Loucy (cell line): Measurements from ENCODE around the gene DKK3.

ENCODE experiments used
- H2AFZ ChIP-seq: fragments of 200-600 bp; sonication (generic); 2 replicates; pipeline ENCODE4 v1.6.0; 2016; ENCODE audit warnings: antibody characterized with exemption, mild to moderate bottlenecking, low read length, moderate library complexity
- H3F3A ChIP-seq: fragments of 200-600 bp; 2 replicates; pipeline ENCODE4 v1.6.0; 2016; ENCODE audit warnings: antibody characterized with exemption, low read depth, mild to moderate bottlenecking
- H3K27me3 ChIP-seq: fragments of 200-600 bp; sonication (generic); 2 replicates; pipeline ENCODE4 v1.6.1; 2014; ENCODE audit warnings: low read length, mild to moderate bottlenecking; ENCODE audit not compliant: insufficient read depth, poor library complexity, severe bottlenecking
- H3K36me3 ChIP-seq: fragments of 200-600 bp; sonication (generic); 2 replicates; pipeline ENCODE4 v1.6.1; 2016; ENCODE audit warnings: low read length; ENCODE audit not compliant: insufficient read depth
- H3K4me1 ChIP-seq: fragments of 200-600 bp; sonication (generic); 2 replicates; pipeline ENCODE4 v1.5.1; 2014; ENCODE audit warnings: low read length, mild to moderate bottlenecking; ENCODE audit not compliant: insufficient read depth, poor library complexity, severe bottlenecking
- H3K4me2 ChIP-seq: fragments of 200-600 bp; sonication (generic); 2 replicates; pipeline ENCODE4 v1.6.0; 2014; ENCODE audit warnings: antibody characterized with exemption, low read length, low read depth, mild to moderate bottlenecking; ENCODE audit not compliant: poor library complexity, severe bottlenecking
- H3K4me3 ChIP-seq: fragments of 200-600 bp; sonication (generic); 2 replicates; pipeline ENCODE4 v1.5.1; 2014; ENCODE audit warnings: low read length, mild to moderate bottlenecking, mixed read lengths; ENCODE audit not compliant: poor library complexity, severe bottlenecking
- H3K79me2 ChIP-seq: fragments of 200-600 bp; sonication (generic); 2 replicates; pipeline ENCODE4 v1.6.1; 2014; ENCODE audit warnings: low read length; ENCODE audit not compliant: insufficient read depth
- H3K9ac ChIP-seq: fragments of 200-600 bp; sonication (generic); 2 replicates; pipeline ENCODE4 v1.6.0; 2014; ENCODE audit warnings: mild to moderate bottlenecking, low read depth, low read length, moderate library complexity; ENCODE audit not compliant: poor library complexity, severe bottlenecking
- H3K9me2 ChIP-seq: fragments of 200-600 bp; sonication (generic); replicated peaks from 2 replicates; pipeline ENCODE4 v1.6.1; 2016; ENCODE audit warnings: low read depth, low read length, mixed read lengths
- H3K9me3 ChIP-seq: fragments of 200-600 bp; sonication (generic); 2 replicates; pipeline ENCODE4 v1.6.1; 2014; ENCODE audit warnings: mild to moderate bottlenecking, antibody characterized with exemption, low read length, low read depth; ENCODE audit not compliant: insufficient read depth
- H4K20me1 ChIP-seq: fragments of 200-600 bp; sonication (generic); 2 replicates; pipeline ENCODE4 v1.6.0; 2014; ENCODE audit warnings: antibody characterized with exemption, low read length, mild to moderate bottlenecking; ENCODE audit not compliant: insufficient read depth, poor library complexity, severe bottlenecking
- CTCF ChIP-seq: fragments of 200-600 bp; sonication (generic); conservative IDR thresholded peaks from 2 replicates; pipeline ENCODE4 v1.5.1; 2014; ENCODE audit warnings: mild to moderate bottlenecking, antibody characterized with exemption, low read length
- EZH2phosphoT487 ChIP-seq: fragments of 200-600 bp; IDR thresholded peaks from 2 replicates; pipeline ENCODE4 v1.6.1; 2018; ENCODE audit warnings: antibody characterized with exemption, mild to moderate bottlenecking, moderate library complexity, borderline replicate concordance

Gene DKK3

GRCh38 chr11:11937433-11937832, 71.0 kb downstream of the DKK3 start:
- Histone ChIP-seq H3K4me2 (no peak overlapping the region), H3K9me2 (no peaks in the 10 kb centered on the region), H4K20me1 (no peaks in the 10 kb centered on the region), H3K4me1 (no peaks in the 10 kb centered on the region), H3K9me3 (no peaks in the 10 kb centered on the region), H3F3A (no peaks in the 10 kb centered on the region), H3K27me3 (no peaks in the 10 kb centered on the region), H3K36me3 (peaks cover 69% of the 10 kb centered on the region; the same call in 1 of the 2 replicates), H3K9ac (no peak overlapping the region), H2AFZ (no peak overlapping the region), H3K79me2 (no peaks in the 10 kb centered on the region), H3K4me3 (no peak overlapping the region)
- TF ChIP-seq EZH2phosphoT487: no peak
- no peak for TF ChIP-seq CTCF

- no peaks in the 10 kb centered on the region for H3K27me3 ChIP-seq
- TF ChIP-seq EZH2phosphoT487 (no peak), CTCF (no peak)
- no peaks in the 10 kb centered on the region for H3K9me2 ChIP-seq
- H3F3A ChIP-seq: no peaks in the 10 kb centered on the region
- no peaks in the 10 kb centered on the region for H3K79me2 ChIP-seq
- H3K9me3 ChIP-seq: no peaks in the 10 kb centered on the region
- no peaks in the 10 kb centered on the region for H3K4me1 ChIP-seq
- no peak overlapping the region for H3K9ac ChIP-seq
- H4K20me1 ChIP-seq: no peaks in the 10 kb centered on the region
- H2AFZ ChIP-seq: no peak overlapping the region
- no peak overlapping the region for H3K4me2 ChIP-seq
- no peak overlapping the region for H3K4me3 ChIP-seq
- H3K36me3 ChIP-seq: peaks cover 63% of the 10 kb centered on the region; the same call in 1 of the 2 replicates
These were observed 72.9 kb downstream of the DKK3 start for GRCh38 chr11:11935536-11935935.

- no peaks in the 10 kb centered on the region for H3K27me3 ChIP-seq
- H2AFZ ChIP-seq: no peak overlapping the region
- no peak overlapping the region for H3K4me2 ChIP-seq
- H3F3A ChIP-seq: no peaks in the 10 kb centered on the region
- H3K9me2 ChIP-seq: no peaks in the 10 kb centered on the region
- no peaks in the 10 kb centered on the region for H3K79me2 ChIP-seq
- TF ChIP-seq CTCF (peak; percentile 86), EZH2phosphoT487 (no peak)
- H4K20me1 ChIP-seq: no peaks in the 10 kb centered on the region
- H3K9ac ChIP-seq: no peak overlapping the region
- H3K9me3 ChIP-seq: no peaks in the 10 kb centered on the region
- H3K4me3 ChIP-seq: no peak overlapping the region
- H3K36me3 ChIP-seq: peaks cover 47% of the 10 kb centered on the region; the same call in 1 of the 2 replicates
- H3K4me1 ChIP-seq: no peaks in the 10 kb centered on the region
These were observed 76.9 kb downstream of the DKK3 start for GRCh38 chr11:11931461-11932055.
